Stimulated activated CD4-positive, alpha-beta T cell treated with anti-CD3 and anti-CD28 coated beads, Interleukin-2, amount 100 ng/mL, for 4 hours (primary cell): ENCODE data around the gene YKT6.

Experiments used
- DNase-seq: peaks from one replicate; pipeline ENCODE4 v3.0.0-alpha.2; 2020; ENCODE audit warnings: low read depth

The YKT6 gene

GRCh38 chr7:44218418-44219201 is 17.8 kb downstream of the YKT6 start:
- no peak for DNase-seq

- DNase-seq, result no peak
These were observed 18.7 kb downstream of the YKT6 start for GRCh38 chr7:44219371-44220045.

- DNase-seq, result no peak
These were observed 19.2 kb downstream of the YKT6 start for GRCh38 chr7:44220046-44220357.

- DNase-seq, result no peak
These were observed 19.8 kb downstream of the YKT6 start for GRCh38 chr7:44220358-44221112.

- DNase-seq, result no peak
These were observed 20.5 kb downstream of the YKT6 start for GRCh38 chr7:44221231-44221791.

- no peak for DNase-seq
These were observed 21.3 kb downstream of the YKT6 start for GRCh38 chr7:44222074-44222473.

GRCh38 chr7:44222776-44223261 is 22.0 kb downstream of the YKT6 start:
- DNase-seq, result no peak

- DNase-seq, result no peak
These were observed 22.7 kb downstream of the YKT6 start for GRCh38 chr7:44223362-44224079.

GRCh38 chr7:44224080-44224973 is 23.5 kb downstream of the YKT6 start:
- no peak for DNase-seq

GRCh38 chr7:44224974-44225565 is 24.3 kb downstream of the YKT6 start:
- no peak for DNase-seq

GRCh38 chr7:44225566-44226395 is 25.0 kb downstream of the YKT6 start:
- no peak for DNase-seq

GRCh38 chr7:44226396-44226753 is 25.6 kb downstream of the YKT6 start:
- no peak for DNase-seq

GRCh38 chr7:44227911-44228310 is 27.1 kb downstream of the YKT6 start:
- DNase-seq, result no peak

- DNase-seq, result no peak
These were observed 28.0 kb downstream of the YKT6 start for GRCh38 chr7:44228571-44229350.

- no peak for DNase-seq
These were observed 28.8 kb downstream of the YKT6 start for GRCh38 chr7:44229546-44230105.

- DNase-seq, result no peak
These were observed 29.5 kb downstream of the YKT6 start for GRCh38 chr7:44230286-44230685.

- DNase-seq, result no peak
These were observed 30.3 kb downstream of the YKT6 start for GRCh38 chr7:44231088-44231487.

- no peak for DNase-seq
These were observed 31.6 kb downstream of the YKT6 start for GRCh38 chr7:44232396-44232795.
